ENCODE results near the gene SLC7A8. TPM values are rescaled to one million over a fixed set of nuclear protein-coding genes. Genes with fewer than 3 reads are reported as not detected.
A peak's percentile ranks its signal among the peaks of the same experiment; 100 is the strongest.
"Not testable (repeated sequence)": the region's sequence is repeated elsewhere in the genome, so short reads cannot be mapped to it uniquely, and the experiment has no call there.

SLC7A8 gene
- total RNA-seq: 10 to 100 TPM; 32.4 to 67.4 (median 42.9) TPM

DNA sequence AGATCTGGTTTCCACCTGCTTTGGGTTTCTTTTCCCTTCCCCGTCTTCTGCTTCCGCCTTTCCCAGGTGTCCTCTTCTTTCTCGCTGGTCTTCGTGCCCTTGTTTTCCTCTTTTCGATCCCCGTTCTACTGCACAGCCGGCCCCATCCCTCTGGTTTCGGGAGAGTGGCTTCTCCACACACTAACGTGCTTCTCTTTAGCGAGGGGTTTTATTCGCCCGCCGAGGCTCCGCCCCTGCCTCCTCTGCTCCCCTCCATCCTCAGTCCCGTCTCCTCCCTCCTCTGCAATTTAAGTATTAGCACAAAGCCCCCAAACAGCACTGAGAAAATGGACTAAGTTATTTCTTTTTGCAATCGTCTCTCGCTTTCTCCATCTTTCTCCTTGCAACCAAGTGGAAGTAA, at the start of gene SLC7A8:
TSS of gene SLC7A8 (minus strand) at position 182 of the 400 bp plus-strand sequence. CDS start 746 bp downstream, outside the sequence.
- H3K4me3 ChIP-seq (ENCODE audit: low read depth, poor library complexity, severe bottlenecking): peak within 1 kb of the TSS; percentile 41
- intact Hi-C loops (cut with DNase I; ENCODE audit: low total_unique reads): no loop called here
- WGBS, 2 donors: 1% methylated on average over 17 of the region's 17 CpGs
- no peak for TF ChIP-seq POLR2A (IDR thresholded peaks at IDR 0.05)
- TF ChIP-seq, protein P1, sequence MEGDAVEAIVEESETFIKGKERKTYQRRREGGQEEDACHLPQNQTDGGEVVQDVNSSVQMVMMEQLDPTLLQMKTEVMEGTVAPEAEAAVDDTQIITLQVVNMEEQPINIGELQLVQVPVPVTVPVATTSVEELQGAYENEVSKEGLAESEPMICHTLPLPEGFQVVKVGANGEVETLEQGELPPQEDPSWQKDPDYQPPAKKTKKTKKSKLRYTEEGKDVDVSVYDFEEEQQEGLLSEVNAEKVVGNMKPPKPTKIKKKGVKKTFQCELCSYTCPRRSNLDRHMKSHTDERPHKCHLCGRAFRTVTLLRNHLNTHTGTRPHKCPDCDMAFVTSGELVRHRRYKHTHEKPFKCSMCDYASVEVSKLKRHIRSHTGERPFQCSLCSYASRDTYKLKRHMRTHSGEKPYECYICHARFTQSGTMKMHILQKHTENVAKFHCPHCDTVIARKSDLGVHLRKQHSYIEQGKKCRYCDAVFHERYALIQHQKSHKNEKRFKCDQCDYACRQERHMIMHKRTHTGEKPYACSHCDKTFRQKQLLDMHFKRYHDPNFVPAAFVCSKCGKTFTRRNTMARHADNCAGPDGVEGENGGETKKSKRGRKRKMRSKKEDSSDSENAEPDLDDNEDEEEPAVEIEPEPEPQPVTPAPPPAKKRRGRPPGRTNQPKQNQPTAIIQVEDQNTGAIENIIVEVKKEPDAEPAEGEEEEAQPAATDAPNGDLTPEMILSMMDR (IDR thresholded peaks at IDR 0.05): no peak
- peak; percentile 47 to 93 for DNase-seq (ENCODE audit: low spot score in 2 of 2)

- WGBS, 2 donors: 88 to 92% methylated on average over 8 to 13 of the region's 38 CpGs
- DNase-seq (ENCODE audit: low spot score in 2 of 2); intact Hi-C loops (cut with DNase I; ENCODE audit: low total_unique reads); H3K4me3 ChIP-seq (ENCODE audit: low read depth, poor library complexity, severe bottlenecking): not testable (repeated sequence)
These were observed 48.9 kb upstream of the SLC7A8 start for GRCh38 chr14:23232241-23232808.

GRCh38 chr14:23228812-23229211, 45.4 kb upstream of the SLC7A8 start:
- no peak overlapping the region for H3K4me3 ChIP-seq (ENCODE audit: low read depth, poor library complexity, severe bottlenecking)
- intact Hi-C loops (cut with DNase I; ENCODE audit: low total_unique reads): no loop called here
- no peak for TF ChIP-seq POLR2A (IDR thresholded peaks at IDR 0.05)
- TF ChIP-seq, protein P1 (IDR thresholded peaks at IDR 0.05): no peak
- 95 to 98% methylated on average over 1 of the region's 1 CpG for WGBS, 2 donors
- no peak for DNase-seq (ENCODE audit: low spot score in 2 of 2)

DNA sequence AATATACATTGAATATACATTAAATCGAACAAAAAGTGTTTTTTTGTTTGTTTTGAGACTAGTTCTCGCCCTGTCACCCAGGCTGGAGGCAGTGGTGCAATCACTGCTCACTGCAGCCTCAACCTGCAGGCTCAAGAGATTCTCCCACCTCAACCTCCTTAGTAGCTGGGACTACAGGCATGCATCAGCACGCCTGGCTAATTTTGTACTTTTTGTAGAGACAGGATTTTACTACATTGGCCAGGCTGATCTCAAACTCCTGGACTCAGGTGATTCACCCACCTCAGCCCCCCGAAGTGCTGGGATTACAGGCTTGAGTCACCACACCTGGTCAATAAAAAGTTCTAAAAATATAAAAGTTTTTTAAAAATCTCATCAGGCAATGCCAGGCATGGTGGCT, 44.1 kb upstream of the SLC7A8 start:
- 57 to 65% methylated on average over 4 of the region's 4 CpGs for whole genome bisulfite sequencing, 2 donors
- no peak overlapping the region for H3K4me3 ChIP-seq (ENCODE audit: low read depth, poor library complexity, severe bottlenecking)
- TF ChIP-seq POLR2A (IDR thresholded peaks at IDR 0.05): no peak
- TF ChIP-seq, protein P1 (IDR thresholded peaks at IDR 0.05): no peak
- no peak for DNase-seq (ENCODE audit: low spot score in 2 of 2)
- intact Hi-C loops (cut with DNase I; ENCODE audit: low total_unique reads): no loop called here

DNA sequence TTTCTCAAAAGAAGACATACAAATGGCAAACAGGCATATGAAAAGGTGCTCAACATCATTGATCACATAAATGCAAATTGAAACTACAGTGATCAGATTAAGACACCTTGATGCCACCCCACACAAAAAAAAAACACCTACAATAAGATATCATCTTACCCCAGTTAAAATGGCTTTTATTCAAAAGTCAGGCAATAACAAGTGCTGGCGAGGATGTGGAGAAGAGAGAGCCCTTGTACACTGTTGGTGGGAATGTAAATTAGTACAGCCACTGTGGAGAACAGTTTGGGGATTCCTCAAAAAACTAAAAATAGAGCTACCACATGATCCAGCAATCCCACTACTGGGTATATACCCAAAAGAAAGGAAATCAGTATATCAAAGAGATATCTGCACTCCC, 41.5 kb upstream of the SLC7A8 start:
- 83 to 96% methylated on average over 1 of the region's 1 CpG for WGBS, 2 donors
- intact Hi-C loops (cut with DNase I; ENCODE audit: low total_unique reads); H3K4me3 ChIP-seq (ENCODE audit: low read depth, poor library complexity, severe bottlenecking); DNase-seq (ENCODE audit: low spot score in 2 of 2): not testable (repeated sequence)

- WGBS, 2 donors: 78 to 91% methylated on average over 3 of the region's 3 CpGs
- no peak overlapping the region for H3K4me3 ChIP-seq (ENCODE audit: low read depth, poor library complexity, severe bottlenecking)
These were observed 35.6 kb upstream of the SLC7A8 start for GRCh38 chr14:23219075-23219474.

More at GRCh38 chr14:23219075-23219474, 35.6 kb upstream of the SLC7A8 start:
- TF ChIP-seq, protein P1 (IDR thresholded peaks at IDR 0.05): no peak
- TF ChIP-seq POLR2A (IDR thresholded peaks at IDR 0.05): no peak
- no peak for DNase-seq (ENCODE audit: low spot score in 2 of 2)
- intact Hi-C loops (cut with DNase I; ENCODE audit: low total_unique reads): no loop called here

Data from lower leg skin (tissue), 4 donors.